ENCODE measurements around the gene FGF11. TPM values are rescaled to one million over a fixed set of nuclear protein-coding genes. Genes with fewer than 3 reads are reported as not detected.

FGF11 gene
- total RNA-seq, result 0.15 and 0.32 TPM in 2 replicates

GRCh38 chr17:7439462-7440112, at the start of gene FGF11:
Gene FGF11, plus strand, starts transcription at chr17:7439512. Its CDS starts 109 bp downstream, at chr17:7439621.

GRCh38 chr17:7394452-7395191, 44.7 kb upstream of the FGF11 start, which contains the start of gene PLSCR3:
Gene PLSCR3, minus strand, starts transcription at chr17:7394525. Its CDS starts 415 bp downstream, at chr17:7394110.

GRCh38 chr17:7403977-7404736, 35.2 kb upstream of the FGF11 start, which contains the start of gene TMEM256:
Gene TMEM256, minus strand, starts transcription at chr17:7404097. Its CDS starts 13 bp downstream, at chr17:7404084.

GRCh38 chr17:7407485-7408251, 31.6 kb upstream of the FGF11 start, which contains the start of gene NLGN2:
Gene NLGN2, plus strand, starts transcription at chr17:7407845. Its CDS starts 411 bp downstream, at chr17:7408256.

GRCh38 chr17:7419819-7420610, 19.3 kb upstream of the FGF11 start, which contains the start of gene SPEM1:
Gene SPEM1, plus strand, starts transcription at chr17:7420324. Its CDS starts 61 bp downstream, at chr17:7420385.

GRCh38 chr17:7425316-7425715, 14.0 kb upstream of the FGF11 start, which contains the start of gene SPEM2:
Gene SPEM2, plus strand, starts transcription at chr17:7425616. Its CDS starts 73 bp downstream, at chr17:7425689.

GRCh38 chr17:7428557-7428956, 10.8 kb upstream of the FGF11 start, which contains the start of gene SPEM3:
Gene SPEM3, plus strand, starts transcription at chr17:7428857. Its CDS starts 46 bp downstream, at chr17:7428903.

GRCh38 chr17:7444682-7445618, 5.6 kb downstream of the FGF11 start, which contains the start of gene CHRNB1:
Gene CHRNB1, plus strand, starts transcription at chr17:7445061. Its CDS starts 67 bp downstream, at chr17:7445128.

GRCh38 chr17:7479213-7480088, 40.1 kb downstream of the FGF11 start, which contains the start of gene ZBTB4:
Gene ZBTB4, minus strand, starts transcription at chr17:7479631. Its CDS starts 12,830 bp downstream, at chr17:7466801.

GRCh38 chr17:7481275-7481674, 42.0 kb downstream of the FGF11 start, which contains the start of gene SLC35G6:
Gene SLC35G6, plus strand, starts transcription at chr17:7481446. Its CDS starts 71 bp downstream, at chr17:7481517.

GRCh38 chr17:7484067-7484918, 45.0 kb downstream of the FGF11 start, which contains the start of gene POLR2A:
Gene POLR2A, plus strand, starts transcription at chr17:7484366.

Other genes starting within 250 kb of the FGF11 start
- 7.8 and 10.4 TPM in 2 replicates for gene DLG4, start 219.7 kb upstream of the FGF11 start, total RNA-seq
- gene ACADVL, start 219.6 kb upstream of the FGF11 start, total RNA-seq, result 164 and 179 TPM in 2 replicates
- gene DVL2, start 205.0 kb upstream of the FGF11 start, total RNA-seq, result 36.1 and 40.6 TPM in 2 replicates
- 39.7 and 43.9 TPM in 2 replicates for gene PHF23, start 200.1 kb upstream of the FGF11 start, total RNA-seq
- gene GABARAP, start 197.1 kb upstream of the FGF11 start, total RNA-seq, result 52.1 and 157 TPM in 2 replicates
- 14.1 and 19.5 TPM in 2 replicates for gene CTDNEP1, start 187.8 kb upstream of the FGF11 start, total RNA-seq
- gene ELP5, start 187.3 kb upstream of the FGF11 start, total RNA-seq, result 48.8 and 52.3 TPM in 2 replicates
- 12.9 and 15.6 TPM in 2 replicates for gene CLDN7, start 177.0 kb upstream of the FGF11 start, total RNA-seq
- under 0.01 and 0.30 TPM in 2 replicates for gene SLC2A4, start 157.8 kb upstream of the FGF11 start, total RNA-seq
- 0.15 TPM in 1 of 2 replicates, not detected in the other for gene YBX2, start 144.9 kb upstream of the FGF11 start, total RNA-seq
- gene EIF5A, start 131.9 kb upstream of the FGF11 start, total RNA-seq, result 761 and 967 TPM in 2 replicates
- gene GPS2, start 124.2 kb upstream of the FGF11 start, total RNA-seq, result 34.8 and 60.0 TPM in 2 replicates
- gene NEURL4, start 110.2 kb upstream of the FGF11 start, total RNA-seq, result 12.0 and 17.9 TPM in 2 replicates
- not detected in 2 replicates for gene ACAP1, start 103.0 kb upstream of the FGF11 start, total RNA-seq
- 1.9 and 2.9 TPM in 2 replicates for gene KCTD11, start 87.3 kb upstream of the FGF11 start, total RNA-seq
- gene TMEM95, start 84.4 kb upstream of the FGF11 start, total RNA-seq, result not detected in 2 replicates
- gene TNK1, start 58.4 kb upstream of the FGF11 start, total RNA-seq, result 0.91 TPM in 1 of 2 replicates, not detected in the other
- gene PLSCR3, start 45.0 kb upstream of the FGF11 start, total RNA-seq, result 8.4 and 15.3 TPM in 2 replicates
- gene TMEM256, start 35.4 kb upstream of the FGF11 start, total RNA-seq, result 71.3 and 188 TPM in 2 replicates
- 2.1 and 2.6 TPM in 2 replicates for gene NLGN2, start 31.7 kb upstream of the FGF11 start, total RNA-seq
- gene SPEM1, start 19.2 kb upstream of the FGF11 start, total RNA-seq, result not detected in 2 replicates
- gene SPEM2, start 13.9 kb upstream of the FGF11 start, total RNA-seq, result not detected in 2 replicates
- not detected in 2 replicates for gene SPEM3, start 10.7 kb upstream of the FGF11 start, total RNA-seq
- 5.6 and 7.5 TPM in 2 replicates for gene TMEM102, start 4.1 kb upstream of the FGF11 start, total RNA-seq
- 4.5 and 6.5 TPM in 2 replicates for gene CHRNB1, start 5.5 kb downstream of the FGF11 start, total RNA-seq
- 6.7 and 7.1 TPM in 2 replicates for gene ZBTB4, start 40.1 kb downstream of the FGF11 start, total RNA-seq
- not detected in 2 replicates for gene SLC35G6, start 41.9 kb downstream of the FGF11 start, total RNA-seq
- gene POLR2A, start 44.9 kb downstream of the FGF11 start, total RNA-seq, result 54.1 and 66.9 TPM in 2 replicates
- gene TNFSF12, start 109.5 kb downstream of the FGF11 start, total RNA-seq, result 3.6 and 6.5 TPM in 2 replicates
- gene TNFSF13, start 119.2 kb downstream of the FGF11 start, total RNA-seq, result 0.46 and 1.6 TPM in 2 replicates
- 92.9 and 115 TPM in 2 replicates for gene SENP3, start 122.4 kb downstream of the FGF11 start, total RNA-seq
- gene CD68, start 140.1 kb downstream of the FGF11 start, total RNA-seq, result 1.1 and 1.3 TPM in 2 replicates
- 117 and 125 TPM in 2 replicates for gene MPDU1, start 144.3 kb downstream of the FGF11 start, total RNA-seq
- not detected in 2 replicates for gene SOX15, start 150.6 kb downstream of the FGF11 start, total RNA-seq
- gene FXR2, start 175.4 kb downstream of the FGF11 start, total RNA-seq, result 39.2 and 47.7 TPM in 2 replicates
- 24.0 and 24.3 TPM in 2 replicates for gene SAT2, start 188.3 kb downstream of the FGF11 start, total RNA-seq
- gene SHBG, start 190.6 kb downstream of the FGF11 start, total RNA-seq, result not detected in 2 replicates
- not detected in 2 replicates for gene ATP1B2, start 211.4 kb downstream of the FGF11 start, total RNA-seq
- gene TP53, start 248.0 kb downstream of the FGF11 start, total RNA-seq, result 40.6 and 70.1 TPM in 2 replicates
- 10.1 and 10.6 TPM in 2 replicates for gene WRAP53, start 249.0 kb downstream of the FGF11 start, total RNA-seq

Measured in epithelial cell of umbilical artery (primary cell).